Ovary (tissue), 3 donors: ENCODE results near the gene NETO2.

Experiments
- EP300 ChIP-seq: sonication (generic); formaldehyde crosslinking; IDR thresholded peaks from one replicate; pipeline ENCODE4 v1.6.1; 2017; ENCODE audit warnings: antibody characterized with exemption
- TF ChIP-seq, protein P1 (sequence below), 3 donors: fragments of 450-650 bp in 2 of 3; fragments of 200-600 bp in 1 of 3; IDR thresholded peaks; one replicate each; pipeline versions ENCODE4 v1.5.1 to v1.8.0; 2016 to 2022; ENCODE audit warnings: antibody characterized with exemption in 3 of 3, mild to moderate bottlenecking in 1 of 3
- donor health status: DM: no; HTN: no; CAD: no.

DNA sequence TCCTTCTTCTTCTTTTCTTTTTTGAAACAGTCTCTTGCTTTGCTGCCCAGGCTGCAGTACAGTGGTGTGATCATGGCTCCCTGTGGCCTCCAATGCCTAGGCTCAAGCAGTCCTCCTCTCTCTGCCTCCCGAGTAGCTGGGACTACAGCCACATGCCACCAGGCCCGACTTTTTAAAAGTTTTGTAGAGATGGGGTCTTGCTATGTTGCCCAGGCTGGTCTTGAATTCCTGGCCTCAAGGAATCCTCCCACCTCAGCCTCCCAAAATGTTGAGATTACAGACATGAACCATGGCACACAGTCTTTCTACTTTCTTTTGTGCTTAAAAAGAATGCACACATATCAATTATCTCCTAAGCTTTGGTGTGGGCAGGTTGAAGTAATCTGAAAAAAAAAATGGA is 109.3 kb downstream of the NETO2 start:
- TF ChIP-seq, protein P1, sequence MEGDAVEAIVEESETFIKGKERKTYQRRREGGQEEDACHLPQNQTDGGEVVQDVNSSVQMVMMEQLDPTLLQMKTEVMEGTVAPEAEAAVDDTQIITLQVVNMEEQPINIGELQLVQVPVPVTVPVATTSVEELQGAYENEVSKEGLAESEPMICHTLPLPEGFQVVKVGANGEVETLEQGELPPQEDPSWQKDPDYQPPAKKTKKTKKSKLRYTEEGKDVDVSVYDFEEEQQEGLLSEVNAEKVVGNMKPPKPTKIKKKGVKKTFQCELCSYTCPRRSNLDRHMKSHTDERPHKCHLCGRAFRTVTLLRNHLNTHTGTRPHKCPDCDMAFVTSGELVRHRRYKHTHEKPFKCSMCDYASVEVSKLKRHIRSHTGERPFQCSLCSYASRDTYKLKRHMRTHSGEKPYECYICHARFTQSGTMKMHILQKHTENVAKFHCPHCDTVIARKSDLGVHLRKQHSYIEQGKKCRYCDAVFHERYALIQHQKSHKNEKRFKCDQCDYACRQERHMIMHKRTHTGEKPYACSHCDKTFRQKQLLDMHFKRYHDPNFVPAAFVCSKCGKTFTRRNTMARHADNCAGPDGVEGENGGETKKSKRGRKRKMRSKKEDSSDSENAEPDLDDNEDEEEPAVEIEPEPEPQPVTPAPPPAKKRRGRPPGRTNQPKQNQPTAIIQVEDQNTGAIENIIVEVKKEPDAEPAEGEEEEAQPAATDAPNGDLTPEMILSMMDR (IDR thresholded peaks at IDR 0.05), result no peak
- no peak for TF ChIP-seq EP300
